Transverse colon (tissue), 4 donors: ENCODE data around the gene GALK2. TPM values are rescaled to one million over a fixed set of nuclear protein-coding genes. Genes with fewer than 3 reads are reported as not detected.
"Not testable (repeated sequence)": the region's sequence is repeated elsewhere in the genome, so short reads cannot be mapped to it uniquely, and the experiment has no call there.

Experiments used
- DNase-seq: peaks from one replicate; pipeline ENCODE4 v3.0.0-alpha.2; 2019
- H3K27ac ChIP-seq, 4 donors: fragments of 200-600 bp; sonication (generic); 2 replicates each; pipeline ENCODE4 v1.5.1; 2016 to 2018; ENCODE audit warnings: inconsistent platforms in 4 of 4
- H3K27me3 ChIP-seq: fragments of 200-600 bp; sonication (generic); 2 replicates; pipeline ENCODE4 v1.5.1; 2017; ENCODE audit warnings: inconsistent platforms
- H3K36me3 ChIP-seq, 4 donors: fragments of 200-600 bp; sonication (generic); 2 replicates each; pipeline ENCODE4 v1.5.1; 2017 to 2019; ENCODE audit warnings: inconsistent platforms in 4 of 4
- H3K4me1 ChIP-seq, 4 donors: fragments of 200-600 bp; sonication (generic); 2 replicates each; pipeline ENCODE4 v1.5.1; 2017 to 2020; ENCODE audit warnings: inconsistent platforms in 4 of 4
- H3K4me3 ChIP-seq, 4 donors: fragments of 200-600 bp; sonication (generic); 1 replicate in 1 of 4; 2 replicates in 3 of 4; pipeline versions ENCODE4 v1.5.1 to v1.6.1; 2017 to 2019; ENCODE audit warnings: inconsistent platforms in 4 of 4
- H3K9me3 ChIP-seq, 2 donors: fragments of 200-600 bp; sonication (generic); 2 replicates each; pipeline ENCODE4 v1.5.1; 2017 to 2019; ENCODE audit warnings: inconsistent platforms in 2 of 2
- CTCF ChIP-seq, 5 experiments: fragments of 200-600 bp in 3 of 5; fragments of 450-650 bp in 2 of 5; sonication (generic) in 3 of 5; IDR thresholded peaks; 1 replicate in 2 of 5; 2 replicates in 3 of 5; pipeline ENCODE4 v1.5.1; 2016 to 2017; ENCODE audit warnings: antibody characterized with exemption in 5 of 5, inconsistent platforms in 3 of 5, mild to moderate bottlenecking in 2 of 5, moderate library complexity in 1 of 5
- EP300 ChIP-seq: sonication (generic); formaldehyde crosslinking; IDR thresholded peaks from one replicate; pipeline ENCODE4 v1.6.1; 2017; ENCODE audit warnings: antibody characterized with exemption, low read depth
- POLR2A ChIP-seq: fragments of 450-650 bp; IDR thresholded peaks from one replicate; pipeline ENCODE4 v1.6.1; 2016; ENCODE audit warnings: antibody characterized with exemption, mild to moderate bottlenecking, moderate library complexity
- POLR2AphosphoS5 ChIP-seq, 3 donors: sonication (generic); formaldehyde crosslinking; IDR thresholded peaks; one replicate each; pipeline ENCODE4 v1.6.1; 2016; ENCODE audit warnings: antibody characterized with exemption in 3 of 3
- WGBS, 2 donors: methylation state at CpG; one replicate each; pipeline ENCODE4 v1.1.5; 2018; ENCODE audit warnings: low coverage in 1 of 2; 5-methylcytosine and 5-hydroxymethylcytosine counted together
- in situ Hi-C, 4 donors: fragments of 200-750 bp; cut with MboI; loops; one replicate each; pipeline versions ENCODE4 v1.15.0 to v1.15.1; 2017; ENCODE audit warnings: low sequenced_read_pairs in 3 of 4, low pct_ligation_motif_present in 1 of 4, low pct_unique_long_range_greater_than_20kb in 1 of 4
- intact Hi-C: fragments of 100-400 bp; cut with DNase I; formaldehyde crosslinking; loops from one replicate; pipeline ENCODE4 v1.15.1; 2023; ENCODE audit warnings: low total_unique reads
- total RNA-seq, 4 donors: library from RNA; depleted of rRNA; stranded (reverse); fragments of >200 nt; gene quantifications; one replicate each; pipeline ENCODE4 v1.1.0, GENCODE V29; 2016

Gene GALK2
- total RNA-seq, 4 donors from 2014 or later = 5.6 to 42.6 (median 30.7) TPM

- in situ Hi-C loops = loop anchor here (10.0 to 25.0 kb wide), 3 partner anchors 169 to 894 kb away; partner anchors contain the start of gene FGF7 (in 4 of the 4)
- WGBS, 2 donors = 77% methylated on average over 2 of the region's 2 CpGs; no CpG with 5 or more reads in 1 of the 2 donors
- Histone ChIP-seq H3K36me3 (peaks cover 0 to 3% (median 0%) of the 10 kb centered on the region in 4 donors), H3K27me3 (no peaks in the 10 kb centered on the region), H3K27ac (no peak overlapping the region), H3K4me1 (peaks cover 3 to 27% (median 16%) of the 10 kb centered on the region in 4 donors), H3K4me3 (no peak overlapping the region), H3K9me3 (no peaks in the 10 kb centered on the region)
- no peak for TF ChIP-seq POLR2AphosphoS5 (IDR thresholded peaks at IDR 0.05)
- TF ChIP-seq CTCF (IDR thresholded peaks at IDR 0.05) = no peak
- TF ChIP-seq EP300 = no peak
- TF ChIP-seq POLR2A = no peak
- intact Hi-C loops = no loop called here
- DNase-seq = no peak
Measured at GRCh38 chr15:49242820-49243219, 72.8 kb downstream of the GALK2 start.

- Histone ChIP-seq H3K4me1 (peaks cover 3 to 15% (median 4%) of the 10 kb centered on the region in 4 donors), H3K9me3 (no peaks in the 10 kb centered on the region), H3K27ac (peak overlapping the region in 3 of 4 donors; percentile 7 to 52 (median 22)), H3K36me3 (peaks cover 0 to 3% (median 0%) of the 10 kb centered on the region in 4 donors), H3K4me3 (no peak overlapping the region), H3K27me3 (no peaks in the 10 kb centered on the region)
- no peak for DNase-seq
- in situ Hi-C loops = loop anchor here (10.0 to 25.0 kb wide), 3 partner anchors 165 to 890 kb away; partner anchors contain the start of gene FGF7 (in 4 of the 4)
- TF ChIP-seq POLR2AphosphoS5 (IDR thresholded peaks at IDR 0.05) = no peak
- no peak for TF ChIP-seq CTCF (IDR thresholded peaks at IDR 0.05)
- TF ChIP-seq EP300 = no peak
- no peak for TF ChIP-seq POLR2A
- intact Hi-C loops = no loop called here
Measured at GRCh38 chr15:49247556-49248110, 77.6 kb downstream of the GALK2 start.

- no peak for DNase-seq
- in situ Hi-C loops (loop anchor here (10.0 to 25.0 kb wide), 3 partner anchors 164 to 889 kb away; partner anchors contain the start of gene FGF7 (in 4 of the 4)), intact Hi-C loops (no loop called here)
- Histone ChIP-seq H3K9me3 (no peaks in the 10 kb centered on the region), H3K4me3 (no peak overlapping the region), H3K27me3 (no peaks in the 10 kb centered on the region), H3K27ac (peak overlapping the region in 2 of 4 donors; percentile 34 to 52), H3K36me3 (no peaks in the 10 kb centered on the region), H3K4me1 (peaks cover 0 to 10% (median 2%) of the 10 kb centered on the region in 4 donors)
- TF ChIP-seq POLR2A = no peak
- no peak for TF ChIP-seq CTCF (IDR thresholded peaks at IDR 0.05)
- TF ChIP-seq POLR2AphosphoS5 (IDR thresholded peaks at IDR 0.05) = no peak
- TF ChIP-seq EP300 = no peak
- 78 to 89% methylated on average over 1 of the region's 1 CpG for WGBS, 2 donors
Measured at GRCh38 chr15:49248291-49248690, 78.2 kb downstream of the GALK2 start.

- H3K4me1 ChIP-seq = peaks cover 0 to 5% (median 0%) of the 10 kb centered on the region in 4 donors
- no peaks in the 10 kb centered on the region for H3K27me3 ChIP-seq
- no peak overlapping the region for H3K4me3 ChIP-seq
- H3K36me3 ChIP-seq = no peaks in the 10 kb centered on the region
- no peaks in the 10 kb centered on the region for H3K9me3 ChIP-seq
- no peak for DNase-seq
- 72 to 82% methylated on average over 6 of the region's 6 CpGs for WGBS, 2 donors
- H3K27ac ChIP-seq = no peak overlapping the region
- in situ Hi-C loops = no loop called here
- no peak for TF ChIP-seq POLR2A
- no peak for TF ChIP-seq CTCF (IDR thresholded peaks at IDR 0.05)
- TF ChIP-seq POLR2AphosphoS5 (IDR thresholded peaks at IDR 0.05) = no peak
- no peak for TF ChIP-seq EP300
- intact Hi-C loops = no loop called here
Measured at GRCh38 chr15:49255966-49256759, 86.1 kb downstream of the GALK2 start.

GRCh38 chr15:49265117-49265516 lies 95.1 kb downstream of the GALK2 start:
- H3K4me3 ChIP-seq, DNase-seq, H3K27ac ChIP-seq, H3K4me1 ChIP-seq, H3K36me3 ChIP-seq, intact Hi-C loops, H3K27me3 ChIP-seq, H3K9me3 ChIP-seq, in situ Hi-C loops: not testable (repeated sequence)
- 95% methylated on average over 12 of the region's 12 CpGs; no CpG with 5 or more reads in 1 of the 2 donors for WGBS, 2 donors
